CD4-positive, alpha-beta T cell (primary cell): ENCODE data around the gene EFR3B. TPM values are rescaled to one million over a fixed set of nuclear protein-coding genes. Genes with fewer than 3 reads are reported as not detected.

ENCODE experiments used
- ATAC-seq: fragments of 200-7000 bp; cut with Tn5 transposase; one replicate; pipeline ENCODE4 v1.10.0; 2022; ENCODE audit warnings: mild to moderate bottlenecking; ENCODE audit not compliant: poor library complexity
- CTCF ChIA-PET: fragments of 350-600 bp; sonication (Branson Sonifier 250); formaldehyde crosslinking; loops from one replicate; lab custom pipeline; 2021; ENCODE audit warnings: antibody characterized with exemption, inconsistent platforms; lab: Charles Lee
- POLR2A ChIA-PET: fragments of 350-600 bp; sonication (Branson Sonifier 250); formaldehyde crosslinking; loops from one replicate; lab custom pipeline; 2021; ENCODE audit warnings: antibody characterized with exemption, inconsistent platforms; lab: Charles Lee
- DNase-seq, 14 experiments: peaks; one replicate each; pipeline ENCODE4 v3.0.0-alpha.2; 2013 to 2020; ENCODE audit warnings: mixed read lengths in 2 of 14
- H3K27ac ChIP-seq, 2 donors: one replicate each; pipeline versions ENCODE4 v1.5.1 to v1.7.0; 2013; ENCODE audit warnings: low read length in 2 of 2, low read depth in 1 of 2, mild to moderate bottlenecking in 1 of 2
- H3K27me3 ChIP-seq, 2 experiments: 1 replicate in 1 of 2; 2 replicates in 1 of 2; pipeline versions ENCODE4 v1.6.1 to v1.7.0; 2013; ENCODE audit warnings: low read length in 2 of 2, control low read depth in 1 of 2, mild to moderate bottlenecking in 1 of 2, moderate library complexity in 1 of 2; ENCODE audit not compliant: insufficient read depth in 2 of 2, control insufficient read depth in 1 of 2
- H3K36me3 ChIP-seq: one replicate; pipeline ENCODE4 v1.6.1; 2013; ENCODE audit warnings: low read length, control low read depth; ENCODE audit not compliant: insufficient read depth
- H3K4me1 ChIP-seq: one replicate; pipeline ENCODE4 v1.6.1; 2013; ENCODE audit warnings: low read length, control low read depth; ENCODE audit not compliant: insufficient read depth
- H3K4me3 ChIP-seq: one replicate; pipeline ENCODE4 v1.5.1; 2013; ENCODE audit warnings: mild to moderate bottlenecking, low read length, moderate library complexity
- H3K9me3 ChIP-seq, 2 experiments: 1 replicate in 1 of 2; 2 replicates in 1 of 2; pipeline versions ENCODE4 v1.6.1 to v1.7.0; 2013; ENCODE audit warnings: low read length in 2 of 2, mild to moderate bottlenecking in 2 of 2, control low read depth in 1 of 2, moderate library complexity in 1 of 2; ENCODE audit not compliant: control insufficient read depth in 1 of 2, insufficient read depth in 1 of 2
- H3K27ac Mint-ChIP-seq: one replicate; pipeline ENCODE4 v1.8.0; 2020; ENCODE audit warnings: mixed read lengths
- H3K27me3 Mint-ChIP-seq: one replicate; pipeline ENCODE4 v1.8.0; 2021; ENCODE audit warnings: mixed read lengths
- H3K36me3 Mint-ChIP-seq: one replicate; pipeline ENCODE4 v1.8.0; 2021; ENCODE audit warnings: low read depth, mixed read lengths
- H3K4me1 Mint-ChIP-seq: one replicate; pipeline ENCODE4 v1.8.0; 2021; ENCODE audit warnings: low read depth, mixed read lengths
- H3K4me3 Mint-ChIP-seq: one replicate; pipeline ENCODE4 v1.8.0; 2020; ENCODE audit warnings: mild to moderate bottlenecking, mixed read lengths
- H3K9me3 Mint-ChIP-seq: one replicate; pipeline ENCODE4 v1.8.0; 2020; ENCODE audit warnings: mixed read lengths
- CTCF ChIP-seq: fragments of 200-600 bp; IDR thresholded peaks from one replicate; pipeline ENCODE4 v1.8.0; 2022; ENCODE audit warnings: antibody characterized with exemption, mild to moderate bottlenecking
- intact Hi-C, 2 experiments: fragments of 100-400 bp; cut with DNase I in 1 of 2; cut with micrococcal nuclease in 1 of 2; formaldehyde crosslinking; loops; one replicate each; pipeline versions ENCODE4 v1.15.1 to v1.9.0; 2023 to 2025; cut with DNase I, micrococcal nuclease
- total RNA-seq, 174 experiments: library from RNA in 2 of 174; stranded (reverse) in 2 of 174; gene quantifications; one replicate each; pipeline ENCODE4 v1.2.3 and lab custom pipeline; 2021 to 2026

EFR3B gene
- total RNA-seq, 2 experiments from 2014 or later: 0.11 TPM; not detected in 1

- ChIA-PET POLR2A (no interaction called here), CTCF (no interaction called here)
- Mint-ChIP-seq H3K9me3 (peaks cover 5% of the 10 kb centered on the region), H3K4me3 (no peak overlapping the region), H3K4me1 (no peaks in the 10 kb centered on the region), H3K27me3 (no peaks in the 10 kb centered on the region), H3K27ac (no peak overlapping the region), H3K36me3 (no peaks in the 10 kb centered on the region)
- DNase-seq (no peak), ATAC-seq (no peak)
- peaks cover 0 to 7% of the 10 kb centered on the region in 2 experiments for H3K9me3 ChIP-seq
- no peaks in the 10 kb centered on the region for H3K27me3 ChIP-seq
- intact Hi-C loops: loop anchor here in 1 of 2 experiments (5.0 kb wide), 1 partner anchor 49 kb away; no protein-coding TSS in a partner anchor
- H3K27ac ChIP-seq: no peak overlapping the region
- no peak overlapping the region for H3K4me3 ChIP-seq
- H3K4me1 ChIP-seq: no peaks in the 10 kb centered on the region
- no peaks in the 10 kb centered on the region for H3K36me3 ChIP-seq
- no peak for TF ChIP-seq CTCF
These were observed 24.6 kb downstream of the EFR3B start for GRCh38 chr2:25066455-25066854.

DNA sequence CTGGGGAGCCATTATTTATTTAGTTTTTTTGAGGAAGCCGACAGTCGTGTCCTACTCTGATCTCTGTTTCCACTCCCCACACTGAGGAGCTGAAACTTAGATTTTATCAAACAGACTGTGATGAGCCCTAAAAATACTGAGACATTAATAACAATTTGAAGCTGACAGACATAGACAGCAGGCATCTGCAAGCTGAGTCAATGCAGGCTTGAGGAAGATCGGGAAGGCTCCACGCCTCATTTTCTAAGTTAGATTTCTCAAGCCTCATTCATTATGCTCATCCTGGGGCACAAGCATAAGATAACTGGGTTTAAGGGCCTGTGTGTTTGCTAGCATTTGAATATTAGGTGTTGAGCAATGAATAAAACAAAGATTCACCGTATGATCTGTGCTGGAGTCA, 26.3 kb downstream of the EFR3B start:
- Mint-ChIP-seq H3K27me3 (no peaks in the 10 kb centered on the region), H3K36me3 (no peaks in the 10 kb centered on the region), H3K9me3 (peaks cover 5% of the 10 kb centered on the region), H3K27ac (no peak overlapping the region), H3K4me1 (no peaks in the 10 kb centered on the region), H3K4me3 (no peak overlapping the region)
- DNase-seq: no peak
- Histone ChIP-seq H3K9me3 (peaks cover 0 to 7% of the 10 kb centered on the region in 2 experiments), H3K4me1 (no peaks in the 10 kb centered on the region), H3K27me3 (no peaks in the 10 kb centered on the region), H3K4me3 (no peak overlapping the region), H3K27ac (no peak overlapping the region), H3K36me3 (no peaks in the 10 kb centered on the region)
- POLR2A ChIA-PET: no interaction called here
- TF ChIP-seq CTCF: no peak
- ATAC-seq: no peak
- CTCF ChIA-PET: no interaction called here
- intact Hi-C loops: loop anchor here in 1 of 2 experiments (5.0 kb wide), 1 partner anchor 51 kb away; no protein-coding TSS in a partner anchor

GRCh38 chr2:25071966-25072365, 30.1 kb downstream of the EFR3B start:
- no peaks in the 10 kb centered on the region for H3K4me1 Mint-ChIP-seq
- no peak overlapping the region for H3K27ac Mint-ChIP-seq
- H3K27me3 ChIP-seq: no peaks in the 10 kb centered on the region
- no peak for ATAC-seq
- intact Hi-C loops: no loop called here
- peaks cover 6% of the 10 kb centered on the region for H3K27me3 Mint-ChIP-seq
- H3K9me3 ChIP-seq: no peaks in the 10 kb centered on the region
- POLR2A ChIA-PET: no interaction called here
- no peaks in the 10 kb centered on the region for H3K36me3 Mint-ChIP-seq
- H3K27ac ChIP-seq: no peak overlapping the region
- CTCF ChIA-PET: no interaction called here
- no peaks in the 10 kb centered on the region for H3K36me3 ChIP-seq
- no peak for TF ChIP-seq CTCF
- no peaks in the 10 kb centered on the region for H3K9me3 Mint-ChIP-seq
- no peaks in the 10 kb centered on the region for H3K4me1 ChIP-seq
- no peak overlapping the region for H3K4me3 Mint-ChIP-seq
- no peak for DNase-seq
- H3K4me3 ChIP-seq: no peak overlapping the region
